Panc1 (cell line): ENCODE measurements around the gene ZNF609.

Source experiments
- POLR2AphosphoS5 ChIP-seq: IDR thresholded peaks from 2 replicates; pipeline ENCODE4 v1.6.1; 2012; ENCODE audit warnings: mild to moderate bottlenecking, low read depth, low read length, moderate library complexity
- SIN3A ChIP-seq: IDR thresholded peaks from 2 replicates; pipeline ENCODE4 v1.6.1; 2012; ENCODE audit warnings: low read depth, mild to moderate bottlenecking, low read length, moderate library complexity, borderline replicate concordance; ENCODE audit not compliant: insufficient read depth
- TCF7L2 ChIP-seq: IDR thresholded peaks from 2 replicates; pipeline ENCODE4 v1.6.1; 2011; ENCODE audit warnings: mild to moderate bottlenecking, low read depth, low read length, inconsistent platforms
- TF ChIP-seq, protein P1 (sequence below): fragments of 450-650 bp; IDR thresholded peaks from 2 replicates; pipeline ENCODE4 v1.5.1; 2017; ENCODE audit warnings: mild to moderate bottlenecking
- TF ChIP-seq, protein P2 (sequence below), 2 experiments: IDR thresholded peaks; 2 replicates each; pipeline ENCODE4 v1.6.1; 2011 to 2012; ENCODE audit warnings: low read depth in 2 of 2, control low read depth in 1 of 2, low read length in 1 of 2, mild to moderate bottlenecking in 1 of 2, moderate library complexity in 1 of 2; ENCODE audit not compliant: insufficient read depth in 1 of 2

DNA sequence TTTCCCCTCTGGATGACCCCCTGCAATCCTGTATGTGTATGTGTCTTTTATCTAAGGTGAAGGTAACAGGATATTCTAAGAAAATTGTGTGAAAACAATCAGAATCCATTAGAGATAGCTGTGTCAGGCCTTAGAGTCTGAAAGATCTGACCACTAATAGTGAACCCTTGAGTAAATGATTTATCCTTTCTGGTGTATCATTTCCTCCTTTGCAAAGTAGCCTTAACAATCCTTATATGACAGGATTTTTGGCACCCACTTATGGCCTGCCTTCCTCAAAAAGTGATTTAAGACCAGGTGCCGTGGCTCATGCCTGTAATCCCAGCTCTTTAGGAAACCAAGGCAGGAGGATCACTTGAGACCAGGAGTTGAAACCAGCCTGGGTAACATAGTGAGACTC, 204.8 kb downstream of the ZNF609 start:
- TF ChIP-seq, protein P1, sequence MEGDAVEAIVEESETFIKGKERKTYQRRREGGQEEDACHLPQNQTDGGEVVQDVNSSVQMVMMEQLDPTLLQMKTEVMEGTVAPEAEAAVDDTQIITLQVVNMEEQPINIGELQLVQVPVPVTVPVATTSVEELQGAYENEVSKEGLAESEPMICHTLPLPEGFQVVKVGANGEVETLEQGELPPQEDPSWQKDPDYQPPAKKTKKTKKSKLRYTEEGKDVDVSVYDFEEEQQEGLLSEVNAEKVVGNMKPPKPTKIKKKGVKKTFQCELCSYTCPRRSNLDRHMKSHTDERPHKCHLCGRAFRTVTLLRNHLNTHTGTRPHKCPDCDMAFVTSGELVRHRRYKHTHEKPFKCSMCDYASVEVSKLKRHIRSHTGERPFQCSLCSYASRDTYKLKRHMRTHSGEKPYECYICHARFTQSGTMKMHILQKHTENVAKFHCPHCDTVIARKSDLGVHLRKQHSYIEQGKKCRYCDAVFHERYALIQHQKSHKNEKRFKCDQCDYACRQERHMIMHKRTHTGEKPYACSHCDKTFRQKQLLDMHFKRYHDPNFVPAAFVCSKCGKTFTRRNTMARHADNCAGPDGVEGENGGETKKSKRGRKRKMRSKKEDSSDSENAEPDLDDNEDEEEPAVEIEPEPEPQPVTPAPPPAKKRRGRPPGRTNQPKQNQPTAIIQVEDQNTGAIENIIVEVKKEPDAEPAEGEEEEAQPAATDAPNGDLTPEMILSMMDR: no peak
- TF ChIP-seq POLR2AphosphoS5: no peak
- TF ChIP-seq, protein P2, sequence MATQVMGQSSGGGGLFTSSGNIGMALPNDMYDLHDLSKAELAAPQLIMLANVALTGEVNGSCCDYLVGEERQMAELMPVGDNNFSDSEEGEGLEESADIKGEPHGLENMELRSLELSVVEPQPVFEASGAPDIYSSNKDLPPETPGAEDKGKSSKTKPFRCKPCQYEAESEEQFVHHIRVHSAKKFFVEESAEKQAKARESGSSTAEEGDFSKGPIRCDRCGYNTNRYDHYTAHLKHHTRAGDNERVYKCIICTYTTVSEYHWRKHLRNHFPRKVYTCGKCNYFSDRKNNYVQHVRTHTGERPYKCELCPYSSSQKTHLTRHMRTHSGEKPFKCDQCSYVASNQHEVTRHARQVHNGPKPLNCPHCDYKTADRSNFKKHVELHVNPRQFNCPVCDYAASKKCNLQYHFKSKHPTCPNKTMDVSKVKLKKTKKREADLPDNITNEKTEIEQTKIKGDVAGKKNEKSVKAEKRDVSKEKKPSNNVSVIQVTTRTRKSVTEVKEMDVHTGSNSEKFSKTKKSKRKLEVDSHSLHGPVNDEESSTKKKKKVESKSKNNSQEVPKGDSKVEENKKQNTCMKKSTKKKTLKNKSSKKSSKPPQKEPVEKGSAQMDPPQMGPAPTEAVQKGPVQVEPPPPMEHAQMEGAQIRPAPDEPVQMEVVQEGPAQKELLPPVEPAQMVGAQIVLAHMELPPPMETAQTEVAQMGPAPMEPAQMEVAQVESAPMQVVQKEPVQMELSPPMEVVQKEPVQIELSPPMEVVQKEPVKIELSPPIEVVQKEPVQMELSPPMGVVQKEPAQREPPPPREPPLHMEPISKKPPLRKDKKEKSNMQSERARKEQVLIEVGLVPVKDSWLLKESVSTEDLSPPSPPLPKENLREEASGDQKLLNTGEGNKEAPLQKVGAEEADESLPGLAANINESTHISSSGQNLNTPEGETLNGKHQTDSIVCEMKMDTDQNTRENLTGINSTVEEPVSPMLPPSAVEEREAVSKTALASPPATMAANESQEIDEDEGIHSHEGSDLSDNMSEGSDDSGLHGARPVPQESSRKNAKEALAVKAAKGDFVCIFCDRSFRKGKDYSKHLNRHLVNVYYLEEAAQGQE (IDR thresholded peaks at IDR 0.05; ENCODE audit: insufficient read depth in 1 of 2, low read depth in 2 of 2, low read length in 1 of 2): no peak
- TF ChIP-seq SIN3A: no peak
- no peak for TF ChIP-seq TCF7L2
